Mesenchymal stem cell (in vitro differentiated cells and primary cell): ENCODE data around the gene FCER2.

Experiments used
- DNase-seq: peaks from one replicate; pipeline ENCODE4 v3.0.0-alpha.2; 2013
- H2AFZ ChIP-seq: one replicate; pipeline ENCODE4 v1.6.1; 2013; ENCODE audit warnings: low read depth, mild to moderate bottlenecking, control low read depth, inconsistent platforms, low read length, moderate library complexity
- H2AK5ac ChIP-seq: 2 replicates; pipeline ENCODE4 v1.6.1; 2013; ENCODE audit warnings: low read length, moderate library complexity, mild to moderate bottlenecking, inconsistent platforms; ENCODE audit not compliant: severe bottlenecking
- H2BK120ac ChIP-seq: one replicate; pipeline ENCODE4 v1.6.1; 2013; ENCODE audit warnings: low read depth, mild to moderate bottlenecking, inconsistent platforms, low read length, moderate library complexity
- H2BK12ac ChIP-seq, 2 experiments: one replicate each; pipeline ENCODE4 v1.6.1; 2013; ENCODE audit warnings: inconsistent platforms in 2 of 2, low read length in 2 of 2, mild to moderate bottlenecking in 2 of 2, moderate library complexity in 2 of 2, control low read depth in 1 of 2
- H2BK15ac ChIP-seq: one replicate; pipeline ENCODE4 v1.6.1; 2013; ENCODE audit warnings: mild to moderate bottlenecking, low read depth, inconsistent platforms; ENCODE audit not compliant: poor library complexity, severe bottlenecking
- H2BK5ac ChIP-seq: 2 replicates; pipeline ENCODE4 v1.6.1; 2013; ENCODE audit warnings: low read depth, mild to moderate bottlenecking, low read length, control low read depth, inconsistent platforms; ENCODE audit not compliant: poor library complexity, severe bottlenecking
- H3K14ac ChIP-seq, 2 experiments: one replicate each; pipeline ENCODE4 v1.6.1; 2013; ENCODE audit warnings: inconsistent platforms in 2 of 2, low read length in 2 of 2, control low read depth in 1 of 2, mild to moderate bottlenecking in 1 of 2, moderate library complexity in 1 of 2
- H3K18ac ChIP-seq, 2 experiments: one replicate each; pipeline ENCODE4 v1.6.1; 2013; ENCODE audit warnings: inconsistent platforms in 2 of 2, low read length in 2 of 2, control low read depth in 1 of 2, low read depth in 1 of 2, mild to moderate bottlenecking in 1 of 2
- H3K23ac ChIP-seq, 2 experiments: one replicate each; pipeline ENCODE4 v1.6.1; 2013; ENCODE audit warnings: inconsistent platforms in 2 of 2, low read length in 2 of 2, mild to moderate bottlenecking in 2 of 2, moderate library complexity in 2 of 2, control low read depth in 1 of 2
- H3K27ac ChIP-seq: 2 replicates; pipeline ENCODE4 v1.5.1; 2013; ENCODE audit warnings: mild to moderate bottlenecking, moderate library complexity, low read length, control low read depth, inconsistent platforms; ENCODE audit not compliant: poor library complexity, severe bottlenecking
- H3K27me3 ChIP-seq, 2 experiments: 2 replicates each; pipeline versions ENCODE4 v1.6.1 to v1.7.0; 2013; ENCODE audit warnings: low read length in 2 of 2, mild to moderate bottlenecking in 2 of 2, moderate library complexity in 2 of 2, control low read depth in 1 of 2, inconsistent platforms in 1 of 2; ENCODE audit not compliant: control insufficient read depth in 1 of 2, insufficient read depth in 1 of 2
- H3K36me3 ChIP-seq, 2 experiments: 2 replicates each; pipeline versions ENCODE4 v1.6.1 to v1.7.0; 2013; ENCODE audit warnings: low read length in 2 of 2, control low read depth in 1 of 2, inconsistent platforms in 1 of 2, low read depth in 1 of 2, mild to moderate bottlenecking in 1 of 2; ENCODE audit not compliant: insufficient read depth in 2 of 2, control insufficient read depth in 1 of 2
- H3K4ac ChIP-seq, 2 experiments: one replicate each; pipeline ENCODE4 v1.6.1; 2013; ENCODE audit warnings: inconsistent platforms in 2 of 2, low read length in 2 of 2, mild to moderate bottlenecking in 2 of 2, moderate library complexity in 2 of 2, control low read depth in 1 of 2, low read depth in 1 of 2
- H3K4me1 ChIP-seq: 2 replicates; pipeline ENCODE4 v1.6.1; 2013; ENCODE audit warnings: low read depth, low read length, control low read depth; ENCODE audit not compliant: control insufficient read depth, insufficient read depth
- H3K4me2 ChIP-seq: 2 replicates; pipeline ENCODE4 v1.6.1; 2013; ENCODE audit warnings: low read length, mild to moderate bottlenecking, inconsistent platforms; ENCODE audit not compliant: poor library complexity, severe bottlenecking
- H3K4me3 ChIP-seq, 2 experiments: 2 replicates each; pipeline versions ENCODE4 v1.5.1 to v1.7.0; 2013; ENCODE audit warnings: low read length in 2 of 2, mild to moderate bottlenecking in 2 of 2, control low read depth in 1 of 2, low read depth in 1 of 2; ENCODE audit not compliant: insufficient read depth in 1 of 2
- H3K79me1 ChIP-seq: replicated peaks from 2 replicates; pipeline ENCODE4 v1.6.1; 2013; ENCODE audit warnings: mild to moderate bottlenecking, control low read depth, low read length, inconsistent platforms; ENCODE audit not compliant: poor library complexity, severe bottlenecking
- H3K9ac ChIP-seq: 2 replicates; pipeline ENCODE4 v1.7.0; 2013; ENCODE audit warnings: mild to moderate bottlenecking, low read length, moderate library complexity
- H3K9me3 ChIP-seq: 2 replicates; pipeline ENCODE4 v1.7.0; 2013; ENCODE audit warnings: mild to moderate bottlenecking, low read length; ENCODE audit not compliant: control insufficient read depth
- H4K8ac ChIP-seq: one replicate; pipeline ENCODE4 v1.6.1; 2013; ENCODE audit warnings: inconsistent platforms, mild to moderate bottlenecking, low read length, moderate library complexity
- H4K91ac ChIP-seq: one replicate; pipeline ENCODE4 v1.6.1; 2013; ENCODE audit warnings: mild to moderate bottlenecking, low read length, inconsistent platforms
- WGBS: methylation state at CpG from one replicate; pipeline ENCODE4 v1.1.7; 2013; ENCODE audit warnings: mixed read lengths; 5-methylcytosine and 5-hydroxymethylcytosine counted together

The FCER2 gene

GRCh38 chr19:7689165-7689564 lies 12.8 kb downstream of the FCER2 start:
- Histone ChIP-seq H3K4me2 (no peak overlapping the region), H4K91ac (no peak overlapping the region), H2BK12ac (no peak overlapping the region), H2BK15ac (no peak overlapping the region), H3K79me1 (peaks cover 2% of the 10 kb centered on the region), H3K27me3 (peaks cover 0 to 17% of the 10 kb centered on the region in 2 experiments), H2BK5ac (no peak overlapping the region), H3K27ac (no peak overlapping the region), H3K4ac (no peak overlapping the region), H2BK120ac (no peak overlapping the region), H2AK5ac (no peak overlapping the region), H2AFZ (no peak overlapping the region), H4K8ac (no peak overlapping the region), H3K36me3 (peaks cover 0 to 8% of the 10 kb centered on the region in 2 experiments), H3K14ac (no peak overlapping the region), H3K9ac (no peak overlapping the region), H3K4me1 (no peaks in the 10 kb centered on the region), H3K18ac (no peak overlapping the region), H3K23ac (no peak overlapping the region), H3K4me3 (no peak overlapping the region), H3K9me3 (no peaks in the 10 kb centered on the region)
- DNase-seq = no peak
- WGBS = 86% methylated on average over 21 of the region's 23 CpGs

- Histone ChIP-seq H3K4me3 (no peak overlapping the region), H3K18ac (no peak overlapping the region), H3K9ac (no peak overlapping the region), H3K4me1 (peaks cover 4% of the 10 kb centered on the region), H3K4me2 (no peak overlapping the region), H3K4ac (no peak overlapping the region), H2BK5ac (no peak overlapping the region), H4K91ac (no peak overlapping the region), H3K36me3 (peaks cover 16 to 28% of the 10 kb centered on the region in 2 experiments), H2AK5ac (no peak overlapping the region), H3K23ac (no peak overlapping the region), H3K14ac (no peak overlapping the region), H3K9me3 (no peaks in the 10 kb centered on the region), H4K8ac (no peak overlapping the region), H3K27ac (no peak overlapping the region), H3K27me3 (peaks cover 0 to 13% of the 10 kb centered on the region in 2 experiments), H2BK120ac (no peak overlapping the region), H2BK12ac (no peak overlapping the region), H3K79me1 (peaks cover 9% of the 10 kb centered on the region), H2AFZ (no peak overlapping the region), H2BK15ac (no peak overlapping the region)
- WGBS = 94% methylated on average over 12 of the region's 12 CpGs
- no peak for DNase-seq
These were observed 14.8 kb downstream of the FCER2 start for GRCh38 chr19:7687177-7687576.

GRCh38 chr19:7685546-7686445 lies 16.1 kb downstream of the FCER2 start:
- Histone ChIP-seq H3K9ac (no peak overlapping the region), H3K79me1 (peaks cover 23% of the 10 kb centered on the region), H3K36me3 (peaks cover 17 to 32% of the 10 kb centered on the region in 2 experiments), H3K4me2 (no peak overlapping the region), H4K8ac (peak overlapping the region; percentile 4), H3K4ac (no peak overlapping the region), H3K18ac (no peak overlapping the region), H3K4me3 (no peak overlapping the region), H3K23ac (no peak overlapping the region), H3K9me3 (no peaks in the 10 kb centered on the region), H2AFZ (no peak overlapping the region), H2AK5ac (no peak overlapping the region), H2BK120ac (no peak overlapping the region), H3K27me3 (peaks cover 0 to 13% of the 10 kb centered on the region in 2 experiments), H2BK15ac (no peak overlapping the region), H3K27ac (no peak overlapping the region), H3K4me1 (peaks cover 13% of the 10 kb centered on the region), H2BK12ac (no peak overlapping the region), H4K91ac (no peak overlapping the region), H2BK5ac (no peak overlapping the region), H3K14ac (no peak overlapping the region)
- DNase-seq = no peak
- 55% methylated on average over 18 of the region's 19 CpGs for WGBS

- H3K4me2 ChIP-seq = peak overlapping the region; percentile 79
- H2AFZ ChIP-seq = no peak overlapping the region
- H3K4me1 ChIP-seq = peaks cover 17% of the 10 kb centered on the region
- peak overlapping the region; percentile 94 for H3K9ac ChIP-seq
- H3K9me3 ChIP-seq = no peaks in the 10 kb centered on the region
- H3K23ac ChIP-seq = no peak overlapping the region
- 98% methylated on average over 74 of the region's 74 CpGs for WGBS
- peak overlapping the region; percentile 28 for H4K8ac ChIP-seq
- peaks cover 17 to 32% of the 10 kb centered on the region in 2 experiments for H3K36me3 ChIP-seq
- DNase-seq = no peak
- H3K27ac ChIP-seq = no peak overlapping the region
- no peak overlapping the region for H2BK5ac ChIP-seq
- H3K27me3 ChIP-seq = peaks cover 11 to 26% of the 10 kb centered on the region in 2 experiments
- peak overlapping the region in 1 of 2 experiments; percentile 93 for H3K4me3 ChIP-seq
- peak overlapping the region in 1 of 2 experiments; percentile 74 for H2BK12ac ChIP-seq
- peak overlapping the region; percentile 11 for H4K91ac ChIP-seq
- no peak overlapping the region for H3K4ac ChIP-seq
- H2BK120ac ChIP-seq = no peak overlapping the region
- H2AK5ac ChIP-seq = no peak overlapping the region
- H3K79me1 ChIP-seq = peaks cover 23% of the 10 kb centered on the region
- no peak overlapping the region for H3K14ac ChIP-seq
- no peak overlapping the region for H2BK15ac ChIP-seq
- no peak overlapping the region for H3K18ac ChIP-seq
These were observed 19.6 kb downstream of the FCER2 start for GRCh38 chr19:7682175-7682855.
